ENCODE measurements around the gene SMAP2.

The SMAP2 gene

GRCh38 chr1:40423264-40423642, 49.7 kb downstream of the SMAP2 start:
- no peak for DNase-seq

GRCh38 chr1:40423951-40424618, 50.6 kb downstream of the SMAP2 start:
- no peak for DNase-seq

GRCh38 chr1:40425198-40425597, 51.7 kb downstream of the SMAP2 start:
- DNase-seq, result no peak

- no peak for DNase-seq
Observed at GRCh38 chr1:40431385-40431784, 57.9 kb downstream of the SMAP2 start.

GRCh38 chr1:40432644-40433390, 59.3 kb downstream of the SMAP2 start:
- no peak for DNase-seq

GRCh38 chr1:40435471-40435870, 61.9 kb downstream of the SMAP2 start:
- no peak for DNase-seq

GRCh38 chr1:40435876-40436275, 62.3 kb downstream of the SMAP2 start:
- DNase-seq, result no peak

GRCh38 chr1:40438391-40439015, 65.0 kb downstream of the SMAP2 start:
- no peak for DNase-seq

GRCh38 chr1:40439247-40439646, 65.7 kb downstream of the SMAP2 start:
- no peak for DNase-seq

GRCh38 chr1:40449684-40450494, 76.4 kb downstream of the SMAP2 start, which contains the start of gene ZFP69B:
Gene ZFP69B, plus strand, starts transcription at chr1:40450476. Its CDS starts 486 bp downstream, at chr1:40450962.
- peak; percentile 97 for DNase-seq

- DNase-seq, result peak; percentile 91
Observed at GRCh38 chr1:40450495-40451237, 77.1 kb downstream of the SMAP2 start.

GRCh38 chr1:40451238-40451585, 77.7 kb downstream of the SMAP2 start:
- DNase-seq, result peak; percentile 78

- DNase-seq, result no peak
Observed at GRCh38 chr1:40454873-40455272, 81.3 kb downstream of the SMAP2 start.

GRCh38 chr1:40462956-40463590, 89.5 kb downstream of the SMAP2 start:
- no peak for DNase-seq

- DNase-seq, result no peak
Observed at GRCh38 chr1:40469327-40469726, 95.8 kb downstream of the SMAP2 start.

All from activated CD8-positive, alpha-beta memory T cell treated with anti-CD3 and anti-CD28 coated beads for 24 hours (primary cell).